ENCODE results near the gene ALLC. TPM values are rescaled to one million over a fixed set of nuclear protein-coding genes. Genes with fewer than 3 reads are reported as not detected.

Gene ALLC
- total and polyA plus RNA-seq, 2 donors (not counting 1 experiment from before 2014, with no cell fraction given) = not detected

DNA sequence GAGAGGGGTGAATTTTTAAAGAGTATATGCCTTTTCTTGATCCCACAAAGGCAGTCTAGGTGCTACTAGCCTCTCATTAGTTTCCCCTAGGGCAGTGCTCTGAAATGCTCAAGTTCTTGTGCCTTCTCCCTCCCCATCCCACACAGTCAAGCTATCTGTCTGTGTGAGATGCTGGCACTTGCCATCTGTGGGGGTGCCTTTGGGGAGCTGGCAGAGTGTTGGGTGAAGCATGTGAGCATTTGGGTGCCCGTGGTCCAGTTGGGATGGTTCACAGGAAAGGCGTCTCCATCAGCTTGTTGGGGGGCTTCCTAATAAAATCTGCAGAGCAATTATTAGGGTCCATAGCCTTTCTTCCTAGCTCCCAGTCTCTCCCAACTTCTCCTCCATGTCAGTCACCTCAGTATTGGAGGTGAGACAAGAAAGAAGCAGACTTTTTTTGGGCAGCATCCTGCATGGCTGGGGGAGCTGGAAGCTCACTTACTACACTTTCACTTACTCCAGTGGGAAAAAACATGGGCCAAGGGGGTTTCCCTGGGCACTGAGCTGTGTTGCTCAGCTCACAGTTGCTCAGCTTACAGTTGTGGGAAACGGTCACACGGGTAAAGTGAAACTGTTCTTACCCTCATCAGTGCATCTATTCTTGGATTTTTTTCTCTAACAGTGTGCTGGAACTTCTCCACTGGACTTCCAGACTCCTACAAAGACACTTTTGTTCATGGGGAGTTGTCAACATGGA is 33.8 kb upstream of the ALLC start:
- ChIA-PET CTCF (no interaction called here), POLR2A (no interaction called here)
- no peak for TF ChIP-seq EZH2 (IDR thresholded peaks at IDR 0.05; ENCODE audit: borderline replicate concordance, insufficient read depth, low read depth, low read length, poor library complexity, severe bottlenecking)
- TF ChIP-seq, protein P1, sequence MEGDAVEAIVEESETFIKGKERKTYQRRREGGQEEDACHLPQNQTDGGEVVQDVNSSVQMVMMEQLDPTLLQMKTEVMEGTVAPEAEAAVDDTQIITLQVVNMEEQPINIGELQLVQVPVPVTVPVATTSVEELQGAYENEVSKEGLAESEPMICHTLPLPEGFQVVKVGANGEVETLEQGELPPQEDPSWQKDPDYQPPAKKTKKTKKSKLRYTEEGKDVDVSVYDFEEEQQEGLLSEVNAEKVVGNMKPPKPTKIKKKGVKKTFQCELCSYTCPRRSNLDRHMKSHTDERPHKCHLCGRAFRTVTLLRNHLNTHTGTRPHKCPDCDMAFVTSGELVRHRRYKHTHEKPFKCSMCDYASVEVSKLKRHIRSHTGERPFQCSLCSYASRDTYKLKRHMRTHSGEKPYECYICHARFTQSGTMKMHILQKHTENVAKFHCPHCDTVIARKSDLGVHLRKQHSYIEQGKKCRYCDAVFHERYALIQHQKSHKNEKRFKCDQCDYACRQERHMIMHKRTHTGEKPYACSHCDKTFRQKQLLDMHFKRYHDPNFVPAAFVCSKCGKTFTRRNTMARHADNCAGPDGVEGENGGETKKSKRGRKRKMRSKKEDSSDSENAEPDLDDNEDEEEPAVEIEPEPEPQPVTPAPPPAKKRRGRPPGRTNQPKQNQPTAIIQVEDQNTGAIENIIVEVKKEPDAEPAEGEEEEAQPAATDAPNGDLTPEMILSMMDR (IDR thresholded peaks at IDR 0.05) = no peak
- no peak for ATAC-seq (ENCODE audit: low read depth)
- Histone ChIP-seq H3K4me3 (ENCODE audit: control extremely low read depth in 1 of 5, extremely low read depth in 1 of 5, insufficient read depth in 1 of 5, low read depth in 2 of 5, low read length in 4 of 5) (no peak overlapping the region), H2AFZ (ENCODE audit: insufficient read depth, low read depth, low read length, poor library complexity, severe bottlenecking) (no peak overlapping the region), H3K4me1 (ENCODE audit: control insufficient read depth in 2 of 2, insufficient read depth in 2 of 2, low read length in 2 of 2) (no peaks in the 10 kb centered on the region), H3K27me3 (replicated peaks in 1 of 4; ENCODE audit: control extremely low read depth in 1 of 4, control insufficient read depth in 3 of 4, insufficient read depth in 4 of 4, low read length in 3 of 4) (peaks cover 0 to 5% (median 0%) of the 10 kb centered on the region in 4 experiments), H3K9ac (ENCODE audit: low read length) (no peak overlapping the region), H3K9me3 (ENCODE audit: control extremely low read depth in 1 of 3, control insufficient read depth in 2 of 3, insufficient read depth in 1 of 3, low read length in 2 of 3) (peaks cover 0 to 6% (median 4%) of the 10 kb centered on the region in 3 donors), H3K79me2 (ENCODE audit: control insufficient read depth, insufficient read depth, low read length) (no peaks in the 10 kb centered on the region), H3K36me3 (replicated peaks in 1 of 2; ENCODE audit: control extremely low read depth in 1 of 2, control insufficient read depth in 1 of 2, extremely low read depth in 1 of 2, insufficient read depth in 2 of 2, low read length in 1 of 2) (no peaks in the 10 kb centered on the region), H3K4me2 (replicated peaks; ENCODE audit: low read depth, low read length, poor library complexity, severe bottlenecking) (no peak overlapping the region), H3K27ac (ENCODE audit: low read length in 2 of 2) (no peak overlapping the region), H4K20me1 (ENCODE audit: control insufficient read depth, insufficient read depth, low read length, poor library complexity, severe bottlenecking) (no peaks in the 10 kb centered on the region)
- 80% methylated on average over 3 of the region's 4 CpGs for WGBS (ENCODE audit: insufficient coverage)
- no peaks in the 10 kb centered on the region for H3K4me1 Mint-ChIP-seq
- H3K4me3 Mint-ChIP-seq = no peak overlapping the region
- peaks cover 10% of the 10 kb centered on the region for H3K27me3 Mint-ChIP-seq
- no peak for DNase-seq
- no peak overlapping the region for H3K27ac Mint-ChIP-seq
- no peaks in the 10 kb centered on the region for H3K9me3 Mint-ChIP-seq (ENCODE audit: insufficient read depth)
- intact Hi-C loops (cut with micrococcal nuclease) = no loop called here

DNA sequence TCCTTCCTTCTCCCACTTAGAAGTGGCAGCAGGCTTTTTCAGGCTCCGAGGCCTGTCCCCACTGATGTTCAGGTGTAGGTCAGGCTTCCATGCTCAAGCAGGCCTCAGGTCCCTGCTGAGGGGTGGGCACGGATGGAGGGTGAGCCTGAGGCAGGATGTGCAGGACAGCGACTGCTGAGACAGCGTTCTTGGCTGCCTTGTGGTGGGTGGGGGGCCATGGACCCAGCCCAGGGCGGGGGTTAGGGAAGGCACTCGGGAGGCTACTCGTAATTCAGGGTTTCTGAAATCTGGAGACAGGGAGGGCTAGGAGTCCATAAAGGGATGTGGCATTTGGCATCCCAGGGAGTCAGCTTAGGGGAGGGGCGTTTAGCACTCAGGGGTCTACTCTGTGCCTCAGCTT is 32.8 kb upstream of the ALLC start:
- Histone ChIP-seq H4K20me1 (ENCODE audit: control insufficient read depth, insufficient read depth, low read length, poor library complexity, severe bottlenecking) (no peaks in the 10 kb centered on the region), H3K27ac (ENCODE audit: low read length in 2 of 2) (no peak overlapping the region), H3K9me3 (ENCODE audit: control extremely low read depth in 1 of 3, control insufficient read depth in 2 of 3, insufficient read depth in 1 of 3, low read length in 2 of 3) (peaks cover 0 to 6% (median 4%) of the 10 kb centered on the region in 3 donors), H3K9ac (ENCODE audit: low read length) (no peak overlapping the region), H3K4me2 (replicated peaks; ENCODE audit: low read depth, low read length, poor library complexity, severe bottlenecking) (no peak overlapping the region), H3K27me3 (replicated peaks in 1 of 4; ENCODE audit: control extremely low read depth in 1 of 4, control insufficient read depth in 3 of 4, insufficient read depth in 4 of 4, low read length in 3 of 4) (peaks cover 0 to 5% (median 0%) of the 10 kb centered on the region in 4 experiments), H3K4me1 (ENCODE audit: control insufficient read depth in 2 of 2, insufficient read depth in 2 of 2, low read length in 2 of 2) (no peaks in the 10 kb centered on the region), H3K36me3 (replicated peaks in 1 of 2; ENCODE audit: control extremely low read depth in 1 of 2, control insufficient read depth in 1 of 2, extremely low read depth in 1 of 2, insufficient read depth in 2 of 2, low read length in 1 of 2) (no peaks in the 10 kb centered on the region), H2AFZ (ENCODE audit: insufficient read depth, low read depth, low read length, poor library complexity, severe bottlenecking) (no peak overlapping the region), H3K79me2 (ENCODE audit: control insufficient read depth, insufficient read depth, low read length) (no peaks in the 10 kb centered on the region), H3K4me3 (ENCODE audit: control extremely low read depth in 1 of 5, extremely low read depth in 1 of 5, insufficient read depth in 1 of 5, low read depth in 2 of 5, low read length in 4 of 5) (no peak overlapping the region)
- WGBS (ENCODE audit: insufficient coverage) = 96% methylated on average over 7 of the region's 8 CpGs
- no peaks in the 10 kb centered on the region for H3K4me1 Mint-ChIP-seq
- H3K27me3 Mint-ChIP-seq = peaks cover 10% of the 10 kb centered on the region
- CTCF ChIA-PET = no interaction called here
- ATAC-seq (ENCODE audit: low read depth) (no peak), DNase-seq (no peak)
- intact Hi-C loops (cut with micrococcal nuclease) = no loop called here
- no peak overlapping the region for H3K27ac Mint-ChIP-seq
- no peaks in the 10 kb centered on the region for H3K9me3 Mint-ChIP-seq (ENCODE audit: insufficient read depth)
- POLR2A ChIA-PET = no interaction called here
- no peak overlapping the region for H3K4me3 Mint-ChIP-seq
- TF ChIP-seq, protein P1 (IDR thresholded peaks at IDR 0.05) = no peak
- TF ChIP-seq EZH2 (IDR thresholded peaks at IDR 0.05; ENCODE audit: borderline replicate concordance, insufficient read depth, low read depth, low read length, poor library complexity, severe bottlenecking) = no peak
